A549 (cell line): ENCODE data around the gene VSTM2B. TPM values are rescaled to one million over a fixed set of nuclear protein-coding genes. Genes with fewer than 3 reads are reported as not detected.
A peak's percentile ranks its signal among the peaks of the same experiment; 100 is the strongest.

Experiments used
- CBX2 ChIP-seq: fragments of 200-600 bp; sonication (generic); IDR thresholded peaks from 2 replicates; pipeline ENCODE4 v1.6.1; 2016; ENCODE audit warnings: low read depth, mild to moderate bottlenecking, borderline replicate concordance
- CBX8 ChIP-seq: fragments of 200-600 bp; sonication (generic); IDR thresholded peaks from 2 replicates; pipeline ENCODE4 v1.6.1; 2016
- CEBPB ChIP-seq, 2 experiments: fragments of >200 bp in 1 of 2; sonication (Bioruptor Twin) in 1 of 2; formaldehyde crosslinking in 1 of 2; IDR thresholded peaks; 2 replicates each; pipeline ENCODE4 v1.6.1; 2012 to 2016
- CHD2 ChIP-seq: fragments of 150-350 bp; IDR thresholded peaks from 2 replicates; pipeline ENCODE4 v1.6.1; 2014; ENCODE audit warnings: low read length; ENCODE audit not compliant: partially characterized antibody
- CHD4 ChIP-seq: fragments of 200-600 bp; sonication (generic); IDR thresholded peaks from 2 replicates; pipeline ENCODE4 v1.6.1; 2016; ENCODE audit warnings: antibody characterized with exemption, mild to moderate bottlenecking, borderline replicate concordance
- EHF ChIP-seq: fragments of 250-450 bp; sonication (Bioruptor Pico); IDR thresholded peaks from 2 replicates; pipeline ENCODE4 v1.5.0; 2020; ENCODE audit warnings: mild to moderate bottlenecking
- EHMT2 ChIP-seq: fragments of 200-600 bp; sonication (generic); IDR thresholded peaks from 2 replicates; pipeline ENCODE4 v1.6.1; 2016; ENCODE audit warnings: antibody characterized with exemption, low read depth, mild to moderate bottlenecking, moderate library complexity
- FOSL2 ChIP-seq, 2 experiments: fragments of 450-650 bp in 1 of 2; fragments of >200 bp in 1 of 2; sonication (Bioruptor Twin) in 1 of 2; formaldehyde crosslinking; IDR thresholded peaks; 2 replicates each; pipeline versions ENCODE4 v1.5.0 to v1.6.1; 2016 to 2020; ENCODE audit warnings: mild to moderate bottlenecking in 1 of 2, moderate library complexity in 1 of 2
- GATA3 ChIP-seq: IDR thresholded peaks from 2 replicates; pipeline ENCODE4 v1.6.1; 2012; ENCODE audit warnings: borderline replicate concordance
- HDAC2 ChIP-seq: fragments of 200-600 bp; sonication (generic); IDR thresholded peaks from 2 replicates; pipeline ENCODE4 v1.6.1; 2016
- HOXA7 ChIP-seq: fragments of 250-450 bp; sonication (Bioruptor Pico); IDR thresholded peaks from 2 replicates; pipeline ENCODE4 v1.5.0; 2020; ENCODE audit warnings: mild to moderate bottlenecking, moderate library complexity
- HOXB5 ChIP-seq: fragments of 250-450 bp; sonication (Bioruptor Pico); IDR thresholded peaks from 2 replicates; pipeline ENCODE4 v1.5.0; 2020; ENCODE audit warnings: mild to moderate bottlenecking, moderate library complexity
- JUN ChIP-seq, 2 experiments: fragments of >200 bp; sonication (Bioruptor Twin); formaldehyde crosslinking; IDR thresholded peaks; 2 replicates in 1 of 2; 3 replicates in 1 of 2; pipeline ENCODE4 v1.6.1; 2016 to 2017
- JUNB ChIP-seq: fragments of >200 bp; sonication (Bioruptor Twin); formaldehyde crosslinking; IDR thresholded peaks from 2 replicates; pipeline ENCODE4 v1.6.1; 2016
- KDM1A ChIP-seq: fragments of 200-600 bp; sonication (generic); IDR thresholded peaks from 2 replicates; pipeline ENCODE4 v1.6.1; 2016; ENCODE audit warnings: low read depth, mild to moderate bottlenecking
- KDM5A ChIP-seq: fragments of 200-600 bp; sonication (generic); IDR thresholded peaks from 2 replicates; pipeline ENCODE4 v1.6.1; 2016; ENCODE audit warnings: antibody characterized with exemption, mild to moderate bottlenecking
- MAFK ChIP-seq: fragments of 450-650 bp; IDR thresholded peaks from 2 replicates; pipeline ENCODE4 v1.6.1; 2014; ENCODE audit not compliant: partially characterized antibody
- MAZ ChIP-seq: fragments of 150-350 bp; IDR thresholded peaks from 2 replicates; pipeline ENCODE4 v1.6.1; 2014; ENCODE audit warnings: antibody characterized with exemption, low read depth, low read length, borderline replicate concordance
- MYC ChIP-seq: IDR thresholded peaks from 2 replicates; pipeline ENCODE4 v1.6.1; 2012; ENCODE audit warnings: mild to moderate bottlenecking, inconsistent platforms, low read length, improper control_type of control experiment, borderline replicate concordance
- NPAS2 ChIP-seq: fragments of 250-450 bp; sonication (Bioruptor Pico); IDR thresholded peaks from 2 replicates; pipeline ENCODE4 v1.8.0; 2022; ENCODE audit warnings: mild to moderate bottlenecking, moderate library complexity, borderline replicate concordance
- NR3C1 ChIP-seq: fragments of >200 bp; sonication (Bioruptor Twin); formaldehyde crosslinking; IDR thresholded peaks from 3 replicates; pipeline ENCODE4 v1.6.1; 2017
- PHF8 ChIP-seq: fragments of 200-600 bp; sonication (generic); IDR thresholded peaks from 2 replicates; pipeline ENCODE4 v1.6.1; 2016; ENCODE audit warnings: low read depth, mild to moderate bottlenecking, antibody characterized with exemption, moderate library complexity, borderline replicate concordance
- RAD21 ChIP-seq, 2 experiments: fragments of >200 bp in 1 of 2; sonication (Bioruptor Twin) in 1 of 2; formaldehyde crosslinking in 1 of 2; IDR thresholded peaks in 1 of 2; conservative IDR thresholded peaks in 1 of 2; 2 replicates in 1 of 2; 3 replicates in 1 of 2; pipeline ENCODE4 v1.6.1; 2012 to 2018; ENCODE audit warnings: inconsistent platforms in 1 of 2
- RARB ChIP-seq: fragments of 250-450 bp; sonication (Bioruptor Pico); IDR thresholded peaks from 2 replicates; pipeline ENCODE4 v1.8.0; 2021; ENCODE audit warnings: mild to moderate bottlenecking, moderate library complexity
- RCOR1 ChIP-seq: fragments of 150-350 bp; IDR thresholded peaks from 2 replicates; pipeline ENCODE4 v1.6.1; 2014; ENCODE audit warnings: antibody characterized with exemption, low read length, low read depth
- RFX5 ChIP-seq: fragments of 450-650 bp; IDR thresholded peaks from 2 replicates; pipeline ENCODE4 v1.7.1; 2014; ENCODE audit warnings: antibody characterized with exemption, mild to moderate bottlenecking, moderate library complexity
- SMC3 ChIP-seq: fragments of >200 bp; sonication (Bioruptor Twin); formaldehyde crosslinking; IDR thresholded peaks from 3 replicates; pipeline ENCODE4 v1.6.1; 2018; ENCODE audit warnings: inconsistent platforms
- SREBF2 ChIP-seq: fragments of 450-650 bp; IDR thresholded peaks from 2 replicates; pipeline ENCODE4 v1.6.1; 2014; ENCODE audit warnings: mild to moderate bottlenecking, moderate library complexity
- TFCP2L1 ChIP-seq: fragments of 250-450 bp; sonication (Bioruptor Pico); IDR thresholded peaks from 2 replicates; pipeline ENCODE4 v1.5.0; 2021; ENCODE audit warnings: mild to moderate bottlenecking
- ZC3H11A ChIP-seq: fragments of 450-650 bp; IDR thresholded peaks from 2 replicates; pipeline ENCODE4 v1.6.1; 2014; ENCODE audit warnings: antibody characterized with exemption, mild to moderate bottlenecking
- ZNF302 ChIP-seq: fragments of 250-450 bp; sonication (Bioruptor Pico); IDR thresholded peaks from 2 replicates; pipeline ENCODE4 v1.9.0; 2021; ENCODE audit warnings: inconsistent platforms, mild to moderate bottlenecking, moderate library complexity
- ZSCAN20 ChIP-seq: fragments of 250-450 bp; sonication (Bioruptor Pico); IDR thresholded peaks from 2 replicates; pipeline ENCODE4 v1.8.0; 2022; ENCODE audit warnings: mild to moderate bottlenecking, moderate library complexity
- polyA plus RNA-seq, 4 experiments: library from polyadenylated mRNA; depleted of rRNA in 3 of 4; stranded (reverse); fragments of >200 nt; fragmentation: RNase III in 1 of 4; extraction: RNeasy Plus Mini Kit Qiagen cat#74134 plus additional on column Dnase treatment in 1 of 4; gene quantifications; 2 replicates in 3 of 4; 3 replicates in 1 of 4; pipeline ENCODE4 v1.2.3, GENCODE V29; 2011 to 2017
- TF ChIP-seq, protein P1 (sequence below): IDR thresholded peaks from 2 replicates; pipeline ENCODE4 v1.6.1; 2012; ENCODE audit warnings: low read depth, borderline replicate concordance
- TF ChIP-seq, protein P2 (sequence below): fragments of 250-450 bp; sonication (Bioruptor Pico); IDR thresholded peaks from 2 replicates; pipeline ENCODE4 v1.5.0; 2020; ENCODE audit warnings: low read depth, mild to moderate bottlenecking, moderate library complexity
- TF ChIP-seq, protein P3 (sequence below): IDR thresholded peaks from 2 replicates; pipeline ENCODE4 v1.6.1; 2012
- TF ChIP-seq, protein P4 (sequence below): fragments of 250-450 bp; sonication (Bioruptor Pico); IDR thresholded peaks from 2 replicates; pipeline ENCODE4 v1.5.0; 2021; ENCODE audit warnings: mild to moderate bottlenecking, moderate library complexity, borderline replicate concordance
- TF ChIP-seq, protein P5 (sequence below): fragments of >200 bp; sonication (Bioruptor Twin); formaldehyde crosslinking; IDR thresholded peaks from 2 replicates; pipeline ENCODE4 v1.6.1; 2016

Gene VSTM2B
- polyA plus RNA-seq, 2 of the 4 experiments (the other 2 are of a cell fraction) = not detected

- TF ChIP-seq CHD4 = no peak
- TF ChIP-seq JUN (IDR thresholded peaks at IDR 0.05) = peak; percentile 98 to 99
- no peak for TF ChIP-seq FOSL2 (IDR thresholded peaks at IDR 0.05)
- peak; percentile 68 for TF ChIP-seq FOSL2 (CRISPR knock-in tag; IDR thresholded peaks at IDR 0.05)
- TF ChIP-seq MYC = peak; percentile 94
- TF ChIP-seq GATA3 = peak; percentile 54
- no peak for TF ChIP-seq ZNF302 (CRISPR knock-in tag)
- TF ChIP-seq, protein P1, sequence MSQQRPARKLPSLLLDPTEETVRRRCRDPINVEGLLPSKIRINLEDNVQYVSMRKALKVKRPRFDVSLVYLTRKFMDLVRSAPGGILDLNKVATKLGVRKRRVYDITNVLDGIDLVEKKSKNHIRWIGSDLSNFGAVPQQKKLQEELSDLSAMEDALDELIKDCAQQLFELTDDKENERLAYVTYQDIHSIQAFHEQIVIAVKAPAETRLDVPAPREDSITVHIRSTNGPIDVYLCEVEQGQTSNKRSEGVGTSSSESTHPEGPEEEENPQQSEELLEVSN = 0 out of 2 replicates have a peak, but pooled peaks have one; percentile 42
- no peak for TF ChIP-seq HOXA7
- TF ChIP-seq CEBPB (IDR thresholded peaks at IDR 0.05) = no peak
- TF ChIP-seq RAD21 (conservative IDR thresholded peaks at IDR 0.05 in 1 of 2, IDR thresholded peaks at IDR 0.05 in 1 of 2) = no peak
- TF ChIP-seq ZSCAN20 (CRISPR knock-in tag) = no peak
- no peak for TF ChIP-seq SREBF2
- TF ChIP-seq CHD2 = peak; percentile 18
- TF ChIP-seq HOXB5 (CRISPR knock-in tag) = no peak
- no peak for TF ChIP-seq KDM1A
- TF ChIP-seq, protein P2, sequence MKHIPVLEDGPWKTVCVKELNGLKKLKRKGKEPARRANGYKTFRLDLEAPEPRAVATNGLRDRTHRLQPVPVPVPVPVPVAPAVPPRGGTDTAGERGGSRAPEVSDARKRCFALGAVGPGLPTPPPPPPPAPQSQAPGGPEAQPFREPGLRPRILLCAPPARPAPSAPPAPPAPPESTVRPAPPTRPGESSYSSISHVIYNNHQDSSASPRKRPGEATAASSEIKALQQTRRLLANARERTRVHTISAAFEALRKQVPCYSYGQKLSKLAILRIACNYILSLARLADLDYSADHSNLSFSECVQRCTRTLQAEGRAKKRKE = no peak
- no peak for TF ChIP-seq SMC3
- peak; percentile 94; the same call in 1 of the 2 replicates for TF ChIP-seq PHF8
- TF ChIP-seq ZC3H11A = no peak
- TF ChIP-seq NPAS2 (CRISPR knock-in tag) = no peak
- no peak for TF ChIP-seq EHF (CRISPR knock-in tag)
- peak; percentile 76 for TF ChIP-seq TFCP2L1 (CRISPR knock-in tag)
- TF ChIP-seq, protein P3, sequence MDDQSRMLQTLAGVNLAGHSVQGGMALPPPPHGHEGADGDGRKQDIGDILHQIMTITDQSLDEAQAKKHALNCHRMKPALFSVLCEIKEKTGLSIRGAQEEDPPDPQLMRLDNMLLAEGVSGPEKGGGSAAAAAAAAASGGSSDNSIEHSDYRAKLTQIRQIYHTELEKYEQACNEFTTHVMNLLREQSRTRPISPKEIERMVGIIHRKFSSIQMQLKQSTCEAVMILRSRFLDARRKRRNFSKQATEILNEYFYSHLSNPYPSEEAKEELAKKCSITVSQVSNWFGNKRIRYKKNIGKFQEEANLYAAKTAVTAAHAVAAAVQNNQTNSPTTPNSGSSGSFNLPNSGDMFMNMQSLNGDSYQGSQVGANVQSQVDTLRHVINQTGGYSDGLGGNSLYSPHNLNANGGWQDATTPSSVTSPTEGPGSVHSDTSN = peak; percentile 72
- no peak for TF ChIP-seq MAFK
- TF ChIP-seq NR3C1 = no peak
- no peak for TF ChIP-seq JUNB
- no peak for TF ChIP-seq MAZ
- peak; percentile 93; the same call in 1 of the 2 replicates for TF ChIP-seq KDM5A
- TF ChIP-seq CBX8 = no peak
- TF ChIP-seq HDAC2 = no peak
- TF ChIP-seq RFX5 = peak; percentile 69; the same call in 1 of the 2 replicates
- no peak for TF ChIP-seq EHMT2
- TF ChIP-seq RCOR1 = no peak
- TF ChIP-seq, protein P4, sequence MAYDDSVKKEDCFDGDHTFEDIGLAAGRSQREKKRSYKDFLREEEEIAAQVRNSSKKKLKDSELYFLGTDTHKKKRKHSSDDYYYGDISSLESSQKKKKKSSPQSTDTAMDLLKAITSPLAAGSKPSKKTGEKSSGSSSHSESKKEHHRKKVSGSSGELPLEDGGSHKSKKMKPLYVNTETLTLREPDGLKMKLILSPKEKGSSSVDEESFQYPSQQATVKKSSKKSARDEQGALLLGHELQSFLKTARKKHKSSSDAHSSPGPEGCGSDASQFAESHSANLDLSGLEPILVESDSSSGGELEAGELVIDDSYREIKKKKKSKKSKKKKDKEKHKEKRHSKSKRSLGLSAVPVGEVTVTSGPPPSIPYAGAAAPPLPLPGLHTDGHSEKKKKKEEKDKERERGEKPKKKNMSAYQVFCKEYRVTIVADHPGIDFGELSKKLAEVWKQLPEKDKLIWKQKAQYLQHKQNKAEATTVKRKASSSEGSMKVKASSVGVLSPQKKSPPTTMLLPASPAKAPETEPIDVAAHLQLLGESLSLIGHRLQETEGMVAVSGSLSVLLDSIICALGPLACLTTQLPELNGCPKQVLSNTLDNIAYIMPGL (CRISPR knock-in tag) = no peak
- no peak for TF ChIP-seq CBX2
- TF ChIP-seq, protein P5, sequence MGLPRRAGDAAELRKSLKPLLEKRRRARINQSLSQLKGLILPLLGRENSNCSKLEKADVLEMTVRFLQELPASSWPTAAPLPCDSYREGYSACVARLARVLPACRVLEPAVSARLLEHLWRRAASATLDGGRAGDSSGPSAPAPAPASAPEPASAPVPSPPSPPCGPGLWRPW = no peak
- TF ChIP-seq RARB (CRISPR knock-in tag) = no peak
These were observed 80.0 kb downstream of the VSTM2B start, which contains the start of gene POP4 (continued) for GRCh38 chr19:29605653-29606419.
